Kidney capillary endothelial cell (primary cell): ENCODE results near the gene COQ5.

Experiments used
- DNase-seq: peaks from one replicate; pipeline ENCODE4 v3.0.0-alpha.2; 2018; ENCODE audit warnings: low spot score

Gene COQ5

DNA sequence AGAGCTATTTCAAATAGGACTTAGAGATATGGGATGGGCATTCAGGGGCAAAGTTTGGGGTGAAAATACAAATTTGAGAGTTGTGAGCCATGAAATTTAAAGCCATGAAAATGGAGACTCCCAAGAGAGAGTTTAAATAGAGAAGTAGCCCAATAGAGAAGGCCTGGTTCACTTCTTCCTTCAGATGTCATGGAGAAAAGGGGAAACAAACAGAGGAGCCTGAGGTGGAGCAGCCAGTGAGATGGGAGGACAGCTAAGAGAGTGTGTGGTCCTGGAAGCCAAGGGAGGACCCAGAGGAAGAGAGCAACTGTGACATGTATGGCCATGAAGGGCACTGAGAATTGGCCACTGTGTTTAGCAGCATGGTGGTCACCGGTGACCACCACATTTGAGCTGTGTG is 45.3 kb downstream of the COQ5 start:
- DNase-seq, result no peak

DNA sequence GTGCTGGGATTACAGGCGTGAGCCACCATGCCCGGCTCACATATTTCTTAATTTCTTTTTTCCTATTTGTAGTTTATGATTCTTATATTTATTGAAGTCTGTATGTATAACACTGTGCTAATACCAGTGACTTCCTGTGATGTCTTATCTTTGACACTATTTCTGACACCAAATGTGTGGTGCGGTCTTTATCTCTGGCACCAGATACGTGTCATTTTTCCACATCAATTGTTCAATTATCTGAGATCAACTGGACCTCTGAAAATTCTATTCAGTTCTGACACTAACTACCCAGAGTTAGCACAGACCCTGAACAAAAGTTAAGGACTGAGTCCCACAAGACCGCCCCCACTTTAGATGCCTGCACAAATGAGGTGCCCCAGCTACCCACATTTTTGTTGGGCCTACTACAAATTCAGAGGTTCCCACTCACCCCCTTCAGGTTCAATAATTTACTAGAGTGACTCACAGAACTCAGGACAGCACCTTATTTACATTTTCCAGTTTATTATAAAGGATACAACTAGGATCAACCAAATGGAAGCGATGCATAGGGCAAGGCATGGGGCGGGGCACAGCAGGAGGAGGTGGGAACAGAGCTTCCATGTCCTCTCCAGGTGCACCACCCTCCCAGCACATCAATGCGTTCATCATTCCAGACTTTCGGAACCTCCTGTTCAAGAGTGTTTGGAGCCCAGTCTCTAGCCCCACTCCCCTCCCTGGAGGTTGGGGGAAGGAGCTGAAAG is 47.8 kb downstream of the COQ5 start:
- no peak for DNase-seq

DNA sequence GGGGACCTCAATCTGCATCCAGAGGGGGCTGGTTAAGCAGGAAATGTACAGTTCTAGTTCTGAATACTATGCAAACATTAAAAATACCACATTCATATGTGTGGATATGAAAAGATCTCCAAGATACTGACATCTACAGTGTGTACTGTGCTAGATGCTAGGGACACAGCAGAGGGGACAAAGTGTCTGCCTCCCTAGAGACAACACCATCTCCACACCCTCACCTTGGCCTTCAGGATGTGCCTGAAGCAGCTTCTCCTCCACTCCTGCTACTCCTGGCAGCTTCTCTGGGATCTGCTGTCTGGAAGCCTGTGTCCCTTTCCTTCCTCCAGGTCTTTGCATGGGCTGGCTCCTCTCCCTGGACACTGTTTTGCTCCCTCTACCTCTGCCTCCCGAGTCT is 48.7 kb downstream of the COQ5 start:
- no peak for DNase-seq

DNA sequence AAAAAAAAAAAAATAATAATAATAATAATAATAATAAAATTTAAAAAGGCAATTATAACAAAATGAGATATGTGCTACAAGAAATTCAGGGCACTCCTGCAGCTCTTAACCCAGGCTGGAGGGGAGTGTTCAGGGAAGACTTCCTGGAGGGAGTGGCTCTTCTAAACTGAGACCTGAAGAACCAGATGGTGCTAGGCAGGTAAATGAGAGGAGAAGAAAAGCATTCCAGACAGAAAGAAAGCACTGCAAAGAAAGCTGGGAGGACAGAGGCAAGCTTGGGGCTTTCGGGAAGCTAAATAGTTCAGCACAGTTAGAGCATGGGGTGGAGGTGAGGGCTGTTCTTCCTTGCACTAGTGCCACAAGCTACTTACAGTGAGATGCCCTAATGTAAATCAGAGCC is 49.5 kb downstream of the COQ5 start:
- no peak for DNase-seq

DNA sequence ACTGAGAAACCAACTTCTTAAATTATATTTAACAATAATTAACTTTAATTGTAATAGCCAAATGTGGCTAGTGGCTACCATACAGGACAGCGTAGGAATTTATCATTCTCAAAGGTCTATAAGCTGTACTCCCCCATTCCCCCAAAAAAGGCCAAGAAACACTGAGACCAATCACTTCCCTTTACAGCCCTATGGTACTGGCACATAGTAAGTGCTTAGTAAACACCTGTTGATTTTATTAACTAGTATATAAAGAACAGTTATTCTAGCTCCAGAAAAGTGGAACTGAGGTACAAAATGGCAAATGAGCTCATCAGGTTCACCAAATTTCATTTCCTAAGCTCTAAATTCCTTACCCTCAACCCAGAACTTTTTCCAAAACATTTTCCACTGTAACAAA is 53.3 kb downstream of the COQ5 start:
- DNase-seq, result no peak

DNA sequence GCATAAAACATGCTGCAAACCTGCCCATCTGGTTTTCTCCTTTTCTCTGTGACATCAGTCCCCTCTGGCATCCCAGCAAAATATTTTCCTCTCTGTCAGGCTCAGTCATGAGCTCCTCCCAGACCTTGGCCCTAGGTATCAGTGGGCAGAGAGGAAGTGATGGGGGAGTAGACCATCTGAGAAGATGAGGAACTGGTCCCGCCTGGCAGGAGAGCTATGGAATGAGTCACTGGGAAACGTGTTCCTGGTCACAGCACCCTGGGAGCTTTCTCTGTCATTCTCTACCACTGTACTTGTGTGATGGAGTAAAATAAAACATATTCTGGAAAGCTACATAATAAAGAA is 54.4 kb downstream of the COQ5 start:
- DNase-seq, result peak; percentile 86

DNA sequence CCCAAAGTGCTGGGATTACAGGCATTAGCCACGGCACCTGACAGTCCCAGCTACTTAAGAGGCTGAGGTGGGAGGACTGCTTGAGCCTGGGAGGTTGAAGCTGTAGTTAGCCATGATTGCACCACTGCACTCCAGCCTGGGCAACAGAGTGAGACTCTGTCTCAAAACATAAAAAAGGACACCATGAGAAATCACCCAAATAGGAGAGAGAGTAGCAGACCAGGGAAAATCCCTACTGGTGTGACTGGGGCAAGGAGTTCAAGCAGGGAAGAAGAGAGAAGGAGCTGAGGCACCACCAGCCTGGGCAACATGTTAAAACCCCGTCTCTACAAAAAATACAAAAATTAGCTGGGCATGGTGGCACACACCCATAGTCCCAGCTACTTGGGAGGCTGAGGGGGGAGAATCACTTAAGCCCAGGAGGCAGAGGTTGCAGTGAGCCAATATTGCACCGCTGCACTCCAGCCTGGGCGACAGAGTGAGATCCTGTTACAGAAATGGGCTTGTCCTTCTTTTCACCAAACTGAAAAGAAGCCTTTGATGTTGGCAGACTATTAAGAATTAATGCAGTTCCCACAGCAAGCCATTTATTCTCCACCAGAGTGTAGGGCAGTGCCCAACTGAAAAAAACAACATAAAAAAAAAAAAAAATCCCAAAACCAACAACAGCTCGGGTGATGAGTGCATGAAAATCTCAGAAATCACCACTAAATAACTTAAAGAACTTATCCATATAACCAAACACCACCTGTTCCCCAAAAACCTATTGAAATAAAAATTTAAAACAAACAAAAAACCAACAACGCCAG is 54.9 kb downstream of the COQ5 start:
- DNase-seq, result no peak

DNA sequence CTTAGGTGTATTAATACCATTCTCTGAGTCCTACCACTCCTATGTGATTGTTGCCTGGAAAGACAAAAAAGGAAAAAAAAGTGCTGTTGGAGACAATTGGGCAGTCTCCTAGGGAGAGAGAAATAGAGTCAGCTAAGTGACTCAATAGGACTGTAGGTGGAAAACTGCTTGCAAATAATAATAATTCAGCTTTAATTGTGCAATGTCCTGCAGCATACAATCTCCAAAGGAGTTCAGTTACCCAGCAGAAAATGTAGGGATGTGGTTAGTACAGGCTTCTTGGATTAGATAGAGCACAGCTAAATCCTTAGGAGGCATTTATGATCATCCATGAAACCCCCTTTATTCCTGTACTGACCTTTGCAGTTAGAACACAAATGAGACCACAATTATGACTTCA is 56.4 kb downstream of the COQ5 start:
- no peak for DNase-seq

DNA sequence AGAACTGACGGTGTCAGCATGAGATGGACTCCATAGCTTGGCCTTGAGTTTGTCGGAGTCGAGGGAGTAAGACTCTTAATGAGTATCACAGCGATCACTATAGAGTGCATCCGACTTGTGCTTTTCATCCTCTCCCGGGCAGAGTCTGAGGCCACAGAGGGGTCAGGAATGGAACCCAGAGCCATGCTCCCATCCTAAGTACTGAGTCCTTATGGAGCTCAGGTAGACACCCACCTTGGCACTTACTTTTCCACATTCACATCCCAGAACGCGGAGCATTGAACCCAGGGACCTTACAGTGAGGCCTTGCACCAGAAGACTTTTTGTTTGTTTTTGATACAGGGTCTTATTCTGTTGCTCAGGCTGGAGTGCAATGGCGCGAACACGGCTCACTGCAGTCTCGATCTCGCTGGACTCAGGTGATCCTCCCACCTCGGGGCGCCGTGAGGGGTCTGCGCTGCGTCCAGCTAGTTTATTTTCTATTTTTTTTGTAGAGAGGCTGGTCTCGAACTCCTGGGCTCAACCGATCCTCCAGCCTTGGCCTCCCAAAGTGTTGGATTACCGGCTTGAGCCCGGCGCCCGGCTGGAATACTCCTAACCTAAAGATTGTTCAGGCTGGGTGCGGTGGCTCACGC is 58.7 kb downstream of the COQ5 start:
- DNase-seq, result no peak

DNA sequence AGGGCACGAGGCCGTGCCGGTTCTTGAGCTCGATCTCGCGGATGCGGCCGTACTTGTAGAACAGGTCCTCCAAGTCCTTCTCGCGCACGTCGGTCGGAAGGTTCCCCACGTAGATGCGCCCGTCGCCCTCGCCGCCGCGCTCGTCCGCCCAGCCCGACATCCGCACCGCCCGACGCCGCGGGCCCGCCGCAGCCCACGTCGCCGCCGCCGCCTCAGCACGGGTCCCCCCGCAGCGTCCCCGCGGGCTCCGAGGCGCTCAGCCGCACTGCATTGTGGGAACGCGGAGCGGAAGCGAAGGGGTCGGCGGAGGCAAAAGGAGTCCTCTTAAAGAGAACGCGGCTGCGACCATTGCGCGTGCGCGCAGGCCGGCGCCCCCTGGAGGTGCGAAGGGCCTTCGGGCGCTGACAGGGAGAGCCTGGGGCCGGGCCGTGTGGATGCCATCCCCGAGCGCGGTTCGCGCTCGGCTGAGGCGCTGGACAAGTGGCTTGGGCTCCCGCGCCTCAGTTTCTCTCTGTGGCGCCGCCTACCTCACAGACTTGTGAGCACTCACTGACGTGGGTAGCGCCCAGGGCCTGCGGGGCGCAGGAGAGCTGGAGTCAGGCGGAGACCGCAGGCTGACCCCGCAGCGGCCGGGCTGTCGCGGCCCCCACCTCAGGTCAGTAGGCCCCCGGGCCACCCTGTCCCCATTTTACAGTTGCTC is 59.4 kb downstream of the COQ5 start, which contains the start of gene SRSF9:
SRSF9 (minus strand) TSS at position 299 of the 700 bp plus-strand sequence; CDS start at position 160, 139 bp downstream.
- peak; percentile 96 for DNase-seq

DNA sequence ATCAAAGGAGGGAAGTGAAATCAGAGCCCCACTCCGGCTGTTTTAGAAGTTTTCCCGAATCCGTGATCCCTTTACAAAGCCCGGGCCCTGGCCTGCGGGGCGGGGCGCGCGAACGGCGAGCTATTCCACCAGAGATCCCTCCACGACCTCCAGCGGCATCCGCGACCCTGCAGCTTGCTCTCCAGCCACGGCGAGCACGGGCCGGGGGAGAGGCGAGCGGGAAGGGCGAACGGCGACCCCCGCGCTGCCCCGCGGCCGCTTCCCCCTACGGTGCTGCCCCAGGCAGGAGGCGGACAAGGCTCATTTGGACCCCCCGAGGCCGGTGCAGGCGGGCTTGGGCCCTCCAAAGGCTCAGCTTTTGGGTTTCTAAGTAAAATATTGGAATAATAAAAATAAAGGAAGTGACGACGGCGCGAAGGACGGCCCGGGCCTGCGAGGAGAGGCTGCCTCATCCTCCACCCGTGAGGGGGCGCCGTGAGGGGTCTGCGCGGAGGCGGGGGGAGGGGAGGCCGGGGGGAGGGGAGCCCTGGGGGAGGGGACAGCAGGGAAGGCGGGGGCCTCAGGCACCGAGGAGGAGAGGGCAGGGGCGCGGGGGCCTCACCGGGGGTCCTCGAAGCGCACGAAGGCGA is 60.0 kb downstream of the COQ5 start:
- DNase-seq, result no peak

DNA sequence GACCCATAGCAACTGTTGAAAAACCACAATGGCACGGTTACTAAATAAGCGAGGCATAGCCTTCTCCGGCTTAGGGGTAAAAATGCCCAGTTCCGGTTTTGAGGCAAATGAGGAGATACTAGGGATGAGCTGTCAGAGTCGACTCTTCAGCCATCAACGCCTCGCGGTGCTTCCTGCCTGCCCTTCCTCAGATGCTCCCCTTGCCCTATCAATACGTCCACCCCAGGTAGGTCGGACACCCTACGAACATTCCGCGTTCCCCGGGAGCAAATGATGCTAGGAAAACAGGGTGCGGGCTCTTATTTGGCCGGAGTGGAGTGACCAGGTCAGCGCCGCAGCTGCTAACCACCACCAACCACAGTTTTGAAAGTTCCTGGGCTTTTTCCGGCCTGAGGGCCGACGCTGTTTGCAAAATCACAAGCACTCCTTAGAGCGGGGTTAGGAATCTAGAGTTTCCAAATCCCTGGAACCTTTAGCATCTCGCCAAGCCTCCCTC is 60.6 kb downstream of the COQ5 start:
- DNase-seq, result peak; percentile 42

DNA sequence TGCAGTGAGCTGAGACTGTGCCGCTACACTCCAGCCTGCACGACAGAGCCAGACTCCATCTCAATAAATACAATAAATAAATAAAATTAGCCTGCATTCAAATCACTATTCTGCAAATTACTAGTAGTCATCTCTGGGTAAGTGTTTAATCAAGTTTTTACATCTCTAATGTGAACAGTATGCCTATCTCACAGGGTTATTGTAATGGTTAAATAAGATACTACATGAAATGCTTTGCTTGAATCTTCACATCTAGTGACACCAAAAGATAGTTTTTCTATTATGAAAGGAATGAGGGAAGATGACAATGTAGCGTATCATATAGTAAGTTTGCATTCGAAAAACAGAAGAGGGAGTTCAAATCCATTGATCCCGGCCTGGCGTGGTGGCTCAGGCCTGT is 61.5 kb downstream of the COQ5 start:
- DNase-seq, result no peak

DNA sequence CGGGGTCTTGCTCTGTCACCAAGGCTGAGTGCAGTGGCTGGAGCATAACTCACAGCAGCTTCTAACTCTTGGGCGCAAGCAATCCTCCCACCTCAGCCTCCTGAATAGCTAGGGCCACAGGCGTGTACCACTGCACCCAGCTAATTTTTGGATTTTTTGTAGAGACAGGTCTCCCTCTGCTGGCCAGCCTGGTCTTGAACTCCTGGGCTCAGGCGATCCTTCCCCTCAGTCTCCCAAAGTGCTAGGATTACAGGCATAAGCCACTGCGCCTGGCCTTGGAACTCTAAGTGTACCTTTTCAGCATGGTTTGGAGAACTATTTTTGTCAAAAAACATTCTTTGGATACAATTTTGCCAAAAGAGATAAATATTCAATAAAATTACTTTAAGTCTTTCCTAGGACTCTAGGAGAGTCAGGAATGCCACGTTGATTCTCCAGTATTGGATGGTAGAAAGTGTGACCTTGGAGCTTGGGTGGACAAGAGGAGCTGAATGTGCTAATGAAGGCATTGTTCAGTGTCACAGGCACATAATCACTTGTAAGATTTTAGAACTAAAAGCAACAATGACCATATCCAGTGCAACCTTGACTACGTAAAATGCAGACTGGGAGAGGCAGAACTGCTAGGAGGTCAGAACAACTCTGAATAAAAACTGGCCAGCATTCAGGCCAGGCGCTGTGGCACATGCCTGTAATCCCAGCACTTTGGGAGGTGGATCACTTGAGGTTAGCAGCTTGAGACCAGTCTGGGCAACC is 62.2 kb downstream of the COQ5 start:
- DNase-seq, result no peak

DNA sequence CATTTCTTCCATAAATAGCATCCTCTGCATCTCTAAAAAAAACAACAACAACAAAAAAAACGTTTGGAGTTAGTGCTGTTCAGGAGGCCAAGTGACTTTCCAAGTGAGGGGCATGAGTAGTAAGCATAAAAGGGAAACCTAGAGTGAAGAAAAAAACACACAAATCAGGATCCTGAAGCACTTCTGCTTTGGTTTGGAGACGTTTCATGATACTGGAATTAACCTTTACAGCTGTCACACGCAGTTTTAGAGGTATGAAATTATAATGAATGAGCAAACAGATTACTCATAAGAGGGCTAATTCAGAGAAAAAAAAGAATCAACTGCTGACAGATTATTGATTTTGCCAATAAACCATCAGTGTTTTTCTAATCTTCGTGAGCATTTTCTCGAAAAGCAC is 63.2 kb downstream of the COQ5 start:
- DNase-seq, result no peak

DNA sequence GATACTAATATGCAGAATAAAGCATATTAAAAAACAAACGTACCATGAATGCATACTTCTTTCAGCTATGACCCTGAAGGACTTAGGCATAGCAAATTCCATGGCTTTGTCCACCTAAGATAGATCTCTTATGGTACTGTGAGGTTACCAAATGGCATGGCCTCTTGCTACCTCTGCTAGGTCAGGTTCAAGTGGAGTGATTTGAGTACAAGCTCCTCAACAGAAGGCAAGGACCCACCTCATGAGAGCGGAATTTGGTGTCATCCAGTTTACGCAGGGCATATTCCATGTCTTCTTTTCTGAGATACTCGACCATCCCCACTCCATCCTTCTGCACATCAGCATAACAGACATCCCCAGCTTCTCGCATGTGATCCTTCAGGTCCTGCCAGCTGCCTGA is 65.2 kb downstream of the COQ5 start:
- DNase-seq, result no peak

DNA sequence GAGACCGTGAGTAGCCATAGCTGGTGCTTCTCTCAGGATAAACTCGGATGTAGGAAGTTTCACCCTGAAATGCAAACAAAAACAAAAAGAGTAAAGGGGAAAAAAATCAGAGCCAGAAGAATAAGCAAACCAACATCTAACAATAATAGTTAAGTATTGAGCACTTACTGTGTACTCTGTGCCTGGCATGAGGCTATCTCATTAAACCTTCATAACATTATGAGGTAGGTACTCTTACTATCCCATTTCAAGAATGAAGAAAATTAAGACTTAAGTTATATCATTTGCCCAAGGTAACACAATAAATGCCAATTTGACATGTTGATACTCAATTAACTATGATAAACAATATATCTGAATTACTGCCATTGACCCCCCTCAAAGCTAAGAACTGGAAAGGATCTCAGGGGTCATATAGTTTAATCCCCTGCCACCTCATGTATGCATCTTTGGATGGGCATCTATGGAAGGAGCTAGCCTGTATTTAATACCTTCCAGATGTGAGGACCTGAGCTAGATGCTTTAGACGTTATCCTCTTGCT is 66.8 kb downstream of the COQ5 start:
- no peak for DNase-seq

DNA sequence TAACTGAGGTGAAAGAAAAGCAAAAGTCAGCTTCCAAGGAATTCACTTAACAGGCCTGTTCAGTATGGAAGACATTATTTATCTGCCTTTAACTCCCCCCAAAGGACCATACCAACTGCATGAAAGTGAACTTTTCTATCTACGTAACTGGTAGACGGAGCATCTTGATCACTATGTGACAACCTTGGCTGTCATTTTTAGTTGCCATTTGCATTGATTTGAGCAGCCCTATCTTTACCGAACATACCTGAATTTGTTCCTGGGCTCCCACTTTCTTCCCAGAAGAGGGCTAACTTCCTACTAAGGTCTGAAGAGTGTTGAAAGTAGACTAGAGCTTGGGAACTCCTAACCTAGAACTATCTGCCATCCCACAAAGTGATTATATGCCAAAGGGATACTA is 68.8 kb downstream of the COQ5 start:
- no peak for DNase-seq

DNA sequence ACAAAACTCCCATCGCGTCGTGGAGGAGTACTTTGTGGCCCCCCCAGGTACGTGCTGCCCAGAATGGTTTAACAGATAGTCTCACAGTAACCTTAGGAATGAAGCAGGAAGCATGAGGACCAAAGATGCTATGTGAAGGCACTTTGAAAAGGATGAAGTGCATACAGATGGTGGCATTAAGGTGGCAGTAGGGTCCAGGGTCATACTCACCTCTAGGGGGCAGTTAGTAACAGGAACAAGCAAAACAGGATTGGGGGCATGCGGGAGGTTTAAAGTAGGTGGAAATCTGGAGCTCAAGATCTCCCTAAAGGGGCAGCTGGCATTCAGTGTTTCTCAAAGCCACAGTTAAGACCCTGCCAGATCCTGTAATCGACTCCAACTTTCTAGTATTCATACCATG is 71.8 kb downstream of the COQ5 start:
- no peak for DNase-seq

DNA sequence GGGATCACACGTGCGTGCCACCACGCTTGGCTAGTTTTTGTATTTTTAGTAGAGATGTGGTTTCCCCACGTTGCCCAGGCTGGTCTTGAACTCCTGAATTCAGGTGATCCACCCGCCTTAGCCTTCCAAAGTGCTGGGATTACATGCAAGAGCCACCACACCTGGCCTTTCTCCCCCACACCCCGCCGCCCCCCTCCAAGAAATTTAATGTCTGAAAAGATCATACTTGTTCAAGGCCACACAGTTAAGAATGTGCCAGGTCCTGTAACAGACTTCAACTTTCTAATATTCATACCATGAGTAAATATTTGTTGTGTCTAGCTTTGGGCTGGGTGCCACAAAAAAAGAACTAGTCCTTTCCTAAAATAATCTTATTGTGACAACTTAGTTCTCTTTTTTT is 73.7 kb downstream of the COQ5 start:
- DNase-seq, result no peak

DNA sequence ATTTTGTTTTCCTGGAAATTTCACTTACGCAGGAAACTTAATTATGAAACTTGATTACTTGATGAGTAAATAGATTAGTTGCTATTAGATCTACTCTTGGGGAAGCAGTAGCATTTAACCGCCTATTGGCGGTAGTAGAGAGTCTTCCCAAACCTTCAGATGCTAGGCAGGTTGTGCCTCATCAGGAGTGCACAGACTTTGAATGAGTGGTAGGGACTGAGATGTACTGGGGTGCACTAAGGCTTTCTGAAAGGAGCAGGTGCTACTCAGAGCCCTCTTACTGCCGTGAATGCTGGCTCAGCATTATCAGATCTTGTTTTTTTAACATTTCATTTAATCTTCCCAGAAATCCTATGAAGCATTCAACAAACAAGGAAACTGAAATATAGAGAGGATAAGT is 75.0 kb downstream of the COQ5 start:
- peak; percentile 51 for DNase-seq
